H9 (cell line): ENCODE data around the gene ZBTB16. TPM values are rescaled to one million over a fixed set of nuclear protein-coding genes. Genes with fewer than 3 reads are reported as not detected.

Experiments used
- DNase-seq: peaks from one replicate; pipeline ENCODE4 v3.0.0-alpha.2; 2017
- H2AFZ ChIP-seq: one replicate; pipeline ENCODE4 v1.6.1; 2013; ENCODE audit warnings: mild to moderate bottlenecking, low read length, control low read depth, moderate library complexity
- H2AK5ac ChIP-seq: 2 replicates; pipeline ENCODE4 v1.6.1; 2013; ENCODE audit warnings: low read length, control low read depth, mixed read lengths; ENCODE audit not compliant: insufficient read length
- H2BK120ac ChIP-seq: one replicate; pipeline ENCODE4 v1.6.1; 2013; ENCODE audit warnings: low read depth, mild to moderate bottlenecking, low read length, control low read depth, inconsistent platforms; ENCODE audit not compliant: poor library complexity, severe bottlenecking
- H2BK12ac ChIP-seq: 2 replicates; pipeline ENCODE4 v1.6.1; 2013; ENCODE audit warnings: low read length, control low read depth, mixed read lengths, low read depth; ENCODE audit not compliant: insufficient read length
- H2BK15ac ChIP-seq: 2 replicates; pipeline ENCODE4 v1.6.1; 2013; ENCODE audit warnings: low read depth, low read length, control low read depth
- H2BK20ac ChIP-seq: one replicate; pipeline ENCODE4 v1.6.1; 2013; ENCODE audit warnings: low read depth, mild to moderate bottlenecking, low read length, control low read depth, inconsistent platforms; ENCODE audit not compliant: poor library complexity, severe bottlenecking
- H2BK5ac ChIP-seq: 2 replicates; pipeline ENCODE4 v1.6.1; 2013; ENCODE audit warnings: low read length, control low read depth, mixed read lengths; ENCODE audit not compliant: insufficient read length
- H3K14ac ChIP-seq: 2 replicates; pipeline ENCODE4 v1.6.1; 2013; ENCODE audit warnings: low read length, control low read depth; ENCODE audit not compliant: insufficient read depth
- H3K18ac ChIP-seq: 2 replicates; pipeline ENCODE4 v1.6.1; 2013; ENCODE audit warnings: low read depth, mild to moderate bottlenecking, mixed read lengths, low read length, control low read depth; ENCODE audit not compliant: insufficient read length
- H3K23ac ChIP-seq: 2 replicates; pipeline ENCODE4 v1.6.1; 2013; ENCODE audit warnings: low read length, control low read depth, mixed read lengths, low read depth; ENCODE audit not compliant: insufficient read length
- H3K23me2 ChIP-seq: 2 replicates; pipeline ENCODE4 v1.6.1; 2013; ENCODE audit warnings: low read depth, mild to moderate bottlenecking, mixed read lengths, low read length, control low read depth; ENCODE audit not compliant: insufficient read length, poor library complexity, severe bottlenecking
- H3K27ac ChIP-seq: 2 replicates; pipeline ENCODE4 v1.5.1; 2013; ENCODE audit warnings: low read length, control low read depth, mixed read lengths, low read depth; ENCODE audit not compliant: insufficient read length
- H3K27me3 ChIP-seq: 2 replicates; pipeline ENCODE4 v1.6.1; 2013; ENCODE audit warnings: low read length, control low read depth, inconsistent platforms; ENCODE audit not compliant: insufficient read depth
- H3K4ac ChIP-seq: 2 replicates; pipeline ENCODE4 v1.6.1; 2013; ENCODE audit warnings: low read depth, mild to moderate bottlenecking, control low read depth, inconsistent platforms, low read length, moderate library complexity
- H3K4me1 ChIP-seq: 2 replicates; pipeline ENCODE4 v1.6.1; 2013; ENCODE audit warnings: low read length, control low read depth, inconsistent platforms; ENCODE audit not compliant: insufficient read depth
- H3K4me2 ChIP-seq: 2 replicates; pipeline ENCODE4 v1.6.1; 2013; ENCODE audit warnings: low read length, control low read depth, mixed read lengths; ENCODE audit not compliant: insufficient read length, insufficient read depth
- H3K56ac ChIP-seq: 2 replicates; pipeline ENCODE4 v1.6.1; 2013; ENCODE audit warnings: low read depth, mild to moderate bottlenecking, mixed read lengths, low read length, control low read depth; ENCODE audit not compliant: insufficient read length
- H3K79me1 ChIP-seq: 2 replicates; pipeline ENCODE4 v1.6.1; 2013; ENCODE audit warnings: low read depth, mild to moderate bottlenecking, moderate library complexity, low read length, control low read depth, inconsistent platforms; ENCODE audit not compliant: insufficient read depth, poor library complexity, severe bottlenecking
- H3K79me2 ChIP-seq: 2 replicates; pipeline ENCODE4 v1.6.1; 2013; ENCODE audit warnings: low read length, control low read depth, inconsistent platforms; ENCODE audit not compliant: insufficient read depth
- H3K9ac ChIP-seq: 2 replicates; pipeline ENCODE4 v1.6.1; 2013; ENCODE audit warnings: low read length, control low read depth, mixed read lengths; ENCODE audit not compliant: insufficient read length; ENCODE audit errors: extremely low read depth
- H3K9me3 ChIP-seq: one replicate; pipeline ENCODE4 v1.6.1; 2013; ENCODE audit warnings: low read depth, low read length, inconsistent platforms; ENCODE audit not compliant: control insufficient read depth
- H3T11ph ChIP-seq: one replicate; pipeline ENCODE4 v1.6.1; 2013; ENCODE audit warnings: mild to moderate bottlenecking, low read length, control low read depth, inconsistent platforms
- H4K20me1 ChIP-seq: one replicate; pipeline ENCODE4 v1.6.1; 2013; ENCODE audit not compliant: control insufficient read depth, insufficient read length, insufficient read depth
- H4K5ac ChIP-seq: 2 replicates; pipeline ENCODE4 v1.6.1; 2013; ENCODE audit warnings: low read depth, mild to moderate bottlenecking, mixed read lengths, low read length, control low read depth; ENCODE audit not compliant: insufficient read length
- H4K8ac ChIP-seq: replicated peaks from 2 replicates; pipeline ENCODE4 v1.6.1; 2013; ENCODE audit warnings: low read length, control low read depth, mixed read lengths, low read depth; ENCODE audit not compliant: insufficient read length
- H4K91ac ChIP-seq: 2 replicates; pipeline ENCODE4 v1.6.1; 2013; ENCODE audit warnings: low read depth, mild to moderate bottlenecking, moderate library complexity, mixed read lengths, low read length, control low read depth; ENCODE audit not compliant: insufficient read length
- H3K27ac Mint-ChIP-seq, 3 experiments: 2 replicates in 2 of 3; 3 replicates in 1 of 3; pipeline ENCODE4 v1.8.0; 2020 to 2021; ENCODE audit warnings: mixed read lengths in 3 of 3, mild to moderate bottlenecking in 1 of 3, moderate library complexity in 1 of 3
- H3K27me3 Mint-ChIP-seq: 2 replicates; pipeline ENCODE4 v1.8.0; 2021; ENCODE audit warnings: low read depth, mild to moderate bottlenecking, moderate library complexity, mixed read lengths
- H3K36me3 Mint-ChIP-seq, 3 experiments: 2 replicates in 2 of 3; 3 replicates in 1 of 3; pipeline ENCODE4 v1.8.0; 2020 to 2021; ENCODE audit warnings: low read depth in 3 of 3, mixed read lengths in 3 of 3; ENCODE audit not compliant: insufficient read depth in 1 of 3
- H3K4me1 Mint-ChIP-seq, 2 experiments: 2 replicates each; pipeline ENCODE4 v1.8.0; 2020; ENCODE audit warnings: mixed read lengths in 2 of 2
- H3K4me3 Mint-ChIP-seq, 2 experiments: 2 replicates in 1 of 2; 3 replicates in 1 of 2; pipeline ENCODE4 v1.8.0; 2020 to 2021; ENCODE audit warnings: mild to moderate bottlenecking in 2 of 2, mixed read lengths in 2 of 2, moderate library complexity in 1 of 2
- H3K9me3 Mint-ChIP-seq, 2 experiments: 2 replicates in 1 of 2; 3 replicates in 1 of 2; pipeline ENCODE4 v1.8.0; 2020; ENCODE audit warnings: mild to moderate bottlenecking in 2 of 2, mixed read lengths in 2 of 2, moderate library complexity in 1 of 2
- WGBS: extraction: QIAGEN DNeasy Blood & Tissue Kit; methylation state at CpG from one replicate; pipeline ENCODE4 v1.1.7; 2013; ENCODE audit warnings: missing lambda C conversion rate, low lambda C conversion rate, mixed read lengths; ENCODE audit not compliant: insufficient read length; ENCODE audit errors: extremely low coverage; 5-methylcytosine and 5-hydroxymethylcytosine counted together
- total RNA-seq: library from RNA; stranded (reverse); gene quantifications from 2 replicates; pipeline ENCODE4 v1.2.1, GENCODE V29; 2021
- TF ChIP-seq, protein P1 (sequence below): fragments of 200-600 bp; sonication (generic); conservative IDR thresholded peaks from 3 replicates; pipeline ENCODE4 v1.8.0; 2021; ENCODE audit warnings: antibody characterized with exemption, mild to moderate bottlenecking

The ZBTB16 gene
- total RNA-seq, 1 experiment from 2014 or later: not detected

DNA sequence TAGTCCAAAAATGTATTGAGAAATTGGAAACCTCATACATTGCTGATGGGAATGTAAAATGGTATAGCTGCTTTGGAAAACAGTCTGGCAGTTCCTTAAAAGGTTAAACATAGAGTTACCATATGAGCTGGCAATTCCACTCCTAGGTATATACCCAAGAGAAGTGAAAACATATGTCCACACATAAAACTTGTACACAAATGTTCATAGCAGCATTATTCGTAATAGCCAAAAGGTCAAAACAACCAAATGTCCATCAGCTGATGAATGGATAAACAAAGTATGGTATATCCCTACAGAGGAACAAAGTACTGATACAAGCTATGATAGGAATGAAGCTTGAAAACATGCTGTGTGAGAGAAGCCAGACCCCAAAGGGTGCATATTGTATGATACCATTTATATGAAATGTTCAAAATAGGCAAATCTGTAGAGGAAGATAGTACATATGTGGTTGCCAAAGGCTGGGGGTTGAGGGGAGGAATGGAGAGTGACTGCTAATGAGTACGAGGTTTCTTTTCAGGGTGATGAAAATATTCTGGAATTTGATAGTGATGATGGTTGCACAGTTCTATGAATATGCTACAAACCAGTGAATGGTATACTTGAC lies 85.8 kb downstream of the ZBTB16 start:
- Mint-ChIP-seq H3K4me1 (peaks cover 15 to 18% of the 10 kb centered on the region in 2 experiments), H3K27ac (no peak overlapping the region), H3K9me3 (no peaks in the 10 kb centered on the region), H3K4me3 (no peak overlapping the region), H3K36me3 (no peaks in the 10 kb centered on the region), H3K27me3 (peaks cover 6% of the 10 kb centered on the region)
- no peak overlapping the region for H3K4me2 ChIP-seq
- H3K23ac ChIP-seq: no peak overlapping the region
- H2BK120ac ChIP-seq: no peak overlapping the region
- H3K14ac ChIP-seq: no peak overlapping the region
- no peak overlapping the region for H3K4ac ChIP-seq
- no peak overlapping the region for H2BK15ac ChIP-seq
- H3K79me2 ChIP-seq: no peaks in the 10 kb centered on the region
- no peak for DNase-seq
- H3K23me2 ChIP-seq: no peaks in the 10 kb centered on the region
- no peaks in the 10 kb centered on the region for H3K27me3 ChIP-seq
- H2BK5ac ChIP-seq: no peak overlapping the region
- H4K8ac ChIP-seq: no peak overlapping the region
- no peak overlapping the region for H3K27ac ChIP-seq
- no peak overlapping the region for H4K91ac ChIP-seq
- H3K9ac ChIP-seq: no peak overlapping the region
- no peak overlapping the region for H3T11ph ChIP-seq
- H2AK5ac ChIP-seq: no peak overlapping the region
- peaks cover 9% of the 10 kb centered on the region; the same call in 1 of the 2 replicates for H3K4me1 ChIP-seq
- no peak overlapping the region for H3K56ac ChIP-seq
- no peak overlapping the region for H2BK12ac ChIP-seq
- no peaks in the 10 kb centered on the region for H4K20me1 ChIP-seq
- H3K79me1 ChIP-seq: no peaks in the 10 kb centered on the region
- no peak overlapping the region for H4K5ac ChIP-seq
- no peaks in the 10 kb centered on the region for H3K9me3 ChIP-seq
- H2BK20ac ChIP-seq: no peak overlapping the region
- H2AFZ ChIP-seq: no peak overlapping the region
- TF ChIP-seq, protein P1, sequence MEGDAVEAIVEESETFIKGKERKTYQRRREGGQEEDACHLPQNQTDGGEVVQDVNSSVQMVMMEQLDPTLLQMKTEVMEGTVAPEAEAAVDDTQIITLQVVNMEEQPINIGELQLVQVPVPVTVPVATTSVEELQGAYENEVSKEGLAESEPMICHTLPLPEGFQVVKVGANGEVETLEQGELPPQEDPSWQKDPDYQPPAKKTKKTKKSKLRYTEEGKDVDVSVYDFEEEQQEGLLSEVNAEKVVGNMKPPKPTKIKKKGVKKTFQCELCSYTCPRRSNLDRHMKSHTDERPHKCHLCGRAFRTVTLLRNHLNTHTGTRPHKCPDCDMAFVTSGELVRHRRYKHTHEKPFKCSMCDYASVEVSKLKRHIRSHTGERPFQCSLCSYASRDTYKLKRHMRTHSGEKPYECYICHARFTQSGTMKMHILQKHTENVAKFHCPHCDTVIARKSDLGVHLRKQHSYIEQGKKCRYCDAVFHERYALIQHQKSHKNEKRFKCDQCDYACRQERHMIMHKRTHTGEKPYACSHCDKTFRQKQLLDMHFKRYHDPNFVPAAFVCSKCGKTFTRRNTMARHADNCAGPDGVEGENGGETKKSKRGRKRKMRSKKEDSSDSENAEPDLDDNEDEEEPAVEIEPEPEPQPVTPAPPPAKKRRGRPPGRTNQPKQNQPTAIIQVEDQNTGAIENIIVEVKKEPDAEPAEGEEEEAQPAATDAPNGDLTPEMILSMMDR: no peak
- no CpG with 5 or more reads among the region's 2 CpGs for WGBS
- no peak overlapping the region for H3K18ac ChIP-seq
